Measurements from ENCODE around the gene MRTFB.

DNA sequence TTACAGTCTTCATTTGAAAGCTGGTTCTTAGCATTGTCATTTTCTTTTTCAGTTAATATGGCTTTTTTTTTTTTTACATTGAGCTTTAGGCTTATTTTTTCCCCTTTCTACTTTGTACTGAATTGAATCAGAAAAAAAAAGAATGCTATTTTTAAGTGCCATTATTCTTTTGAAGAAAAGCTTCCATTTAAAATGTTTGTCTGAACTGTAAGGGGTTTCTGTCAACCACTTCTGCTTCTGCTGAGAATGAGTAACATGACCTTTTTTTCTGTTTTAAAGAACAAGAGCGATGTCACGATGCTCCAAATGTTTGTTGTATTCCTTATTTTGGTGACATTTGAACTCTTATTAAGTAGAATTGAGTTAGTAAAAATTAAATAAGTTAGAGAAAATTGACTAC, 50.0 kb downstream of the MRTFB start:
- TF ChIP-seq, protein P1, sequence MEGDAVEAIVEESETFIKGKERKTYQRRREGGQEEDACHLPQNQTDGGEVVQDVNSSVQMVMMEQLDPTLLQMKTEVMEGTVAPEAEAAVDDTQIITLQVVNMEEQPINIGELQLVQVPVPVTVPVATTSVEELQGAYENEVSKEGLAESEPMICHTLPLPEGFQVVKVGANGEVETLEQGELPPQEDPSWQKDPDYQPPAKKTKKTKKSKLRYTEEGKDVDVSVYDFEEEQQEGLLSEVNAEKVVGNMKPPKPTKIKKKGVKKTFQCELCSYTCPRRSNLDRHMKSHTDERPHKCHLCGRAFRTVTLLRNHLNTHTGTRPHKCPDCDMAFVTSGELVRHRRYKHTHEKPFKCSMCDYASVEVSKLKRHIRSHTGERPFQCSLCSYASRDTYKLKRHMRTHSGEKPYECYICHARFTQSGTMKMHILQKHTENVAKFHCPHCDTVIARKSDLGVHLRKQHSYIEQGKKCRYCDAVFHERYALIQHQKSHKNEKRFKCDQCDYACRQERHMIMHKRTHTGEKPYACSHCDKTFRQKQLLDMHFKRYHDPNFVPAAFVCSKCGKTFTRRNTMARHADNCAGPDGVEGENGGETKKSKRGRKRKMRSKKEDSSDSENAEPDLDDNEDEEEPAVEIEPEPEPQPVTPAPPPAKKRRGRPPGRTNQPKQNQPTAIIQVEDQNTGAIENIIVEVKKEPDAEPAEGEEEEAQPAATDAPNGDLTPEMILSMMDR (IDR thresholded peaks at IDR 0.05) = no peak
- no peak for TF ChIP-seq POLR2AphosphoS5 (IDR thresholded peaks at IDR 0.05)
